Measurements from ENCODE around the gene AP1S2. TPM values are rescaled to one million over a fixed set of nuclear protein-coding genes. Genes with fewer than 3 reads are reported as not detected.

AP1S2 gene
- total RNA-seq, 1 experiment from 2014 or later, result 18.6 TPM

GRCh38 chrX:15866147-15866546 is 11.5 kb upstream of the AP1S2 start:
- Histone ChIP-seq H3K9me3 (no peaks in the 10 kb centered on the region), H3K36me3 (ENCODE audit: control insufficient read depth, insufficient read depth, low read length) (no peaks in the 10 kb centered on the region), H3K27me3 (replicated peaks; ENCODE audit: control insufficient read depth, insufficient read depth, low read length) (no peaks in the 10 kb centered on the region), H3K4me1 (no peaks in the 10 kb centered on the region), H3K4me3 (ENCODE audit: low read depth, low read length) (no peak overlapping the region)
- Mint-ChIP-seq H3K9me3 (ENCODE audit: unreplicated experiment) (no peaks in the 10 kb centered on the region), H3K27ac (ENCODE audit: unreplicated experiment) (no peak overlapping the region), H3K27me3 (ENCODE audit: insufficient read depth, unreplicated experiment) (peaks cover under 1% of the 10 kb centered on the region), H3K36me3 (ENCODE audit: insufficient read depth, unreplicated experiment) (no peaks in the 10 kb centered on the region), H3K4me1 (ENCODE audit: low read depth, unreplicated experiment) (no peaks in the 10 kb centered on the region), H3K4me3 (ENCODE audit: unreplicated experiment) (no peak overlapping the region)
- ChIA-PET CTCF (no interaction called here), POLR2A (no interaction called here)
- TF ChIP-seq, protein P1, sequence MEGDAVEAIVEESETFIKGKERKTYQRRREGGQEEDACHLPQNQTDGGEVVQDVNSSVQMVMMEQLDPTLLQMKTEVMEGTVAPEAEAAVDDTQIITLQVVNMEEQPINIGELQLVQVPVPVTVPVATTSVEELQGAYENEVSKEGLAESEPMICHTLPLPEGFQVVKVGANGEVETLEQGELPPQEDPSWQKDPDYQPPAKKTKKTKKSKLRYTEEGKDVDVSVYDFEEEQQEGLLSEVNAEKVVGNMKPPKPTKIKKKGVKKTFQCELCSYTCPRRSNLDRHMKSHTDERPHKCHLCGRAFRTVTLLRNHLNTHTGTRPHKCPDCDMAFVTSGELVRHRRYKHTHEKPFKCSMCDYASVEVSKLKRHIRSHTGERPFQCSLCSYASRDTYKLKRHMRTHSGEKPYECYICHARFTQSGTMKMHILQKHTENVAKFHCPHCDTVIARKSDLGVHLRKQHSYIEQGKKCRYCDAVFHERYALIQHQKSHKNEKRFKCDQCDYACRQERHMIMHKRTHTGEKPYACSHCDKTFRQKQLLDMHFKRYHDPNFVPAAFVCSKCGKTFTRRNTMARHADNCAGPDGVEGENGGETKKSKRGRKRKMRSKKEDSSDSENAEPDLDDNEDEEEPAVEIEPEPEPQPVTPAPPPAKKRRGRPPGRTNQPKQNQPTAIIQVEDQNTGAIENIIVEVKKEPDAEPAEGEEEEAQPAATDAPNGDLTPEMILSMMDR (IDR thresholded peaks at IDR 0.05; ENCODE audit: insufficient read depth in 1 of 2, low read depth in 1 of 2, low read length in 1 of 2, severe bottlenecking in 1 of 2, unreplicated experiment in 1 of 2), result no peak
- no TSS peak for BruUV-seq (replicated peaks)
- DNase-seq, result no peak
- intact Hi-C loops (cut with micrococcal nuclease; ENCODE audit: unreplicated experiment), result no loop called here

- no peak for DNase-seq
- no TSS peak for BruUV-seq (replicated peaks)
- Histone ChIP-seq H3K4me3 (ENCODE audit: low read depth, low read length) (no peak overlapping the region), H3K36me3 (ENCODE audit: control insufficient read depth, insufficient read depth, low read length) (no peaks in the 10 kb centered on the region), H3K4me1 (no peaks in the 10 kb centered on the region), H3K27me3 (replicated peaks; ENCODE audit: control insufficient read depth, insufficient read depth, low read length) (no peaks in the 10 kb centered on the region), H3K9me3 (no peaks in the 10 kb centered on the region)
- Mint-ChIP-seq H3K9me3 (ENCODE audit: unreplicated experiment) (no peaks in the 10 kb centered on the region), H3K36me3 (ENCODE audit: insufficient read depth, unreplicated experiment) (no peaks in the 10 kb centered on the region), H3K4me3 (ENCODE audit: unreplicated experiment) (no peak overlapping the region), H3K4me1 (ENCODE audit: low read depth, unreplicated experiment) (no peaks in the 10 kb centered on the region), H3K27me3 (ENCODE audit: insufficient read depth, unreplicated experiment) (no peaks in the 10 kb centered on the region), H3K27ac (ENCODE audit: unreplicated experiment) (no peak overlapping the region)
- CTCF ChIA-PET, result no interaction called here
- intact Hi-C loops (cut with micrococcal nuclease; ENCODE audit: unreplicated experiment), result no loop called here
- POLR2A ChIA-PET, result no interaction called here
- TF ChIP-seq, protein P1 (IDR thresholded peaks at IDR 0.05; ENCODE audit: insufficient read depth in 1 of 2, low read depth in 1 of 2, low read length in 1 of 2, severe bottlenecking in 1 of 2, unreplicated experiment in 1 of 2), result no peak
Measured at GRCh38 chrX:15864629-15865028, 10.0 kb upstream of the AP1S2 start.

DNA sequence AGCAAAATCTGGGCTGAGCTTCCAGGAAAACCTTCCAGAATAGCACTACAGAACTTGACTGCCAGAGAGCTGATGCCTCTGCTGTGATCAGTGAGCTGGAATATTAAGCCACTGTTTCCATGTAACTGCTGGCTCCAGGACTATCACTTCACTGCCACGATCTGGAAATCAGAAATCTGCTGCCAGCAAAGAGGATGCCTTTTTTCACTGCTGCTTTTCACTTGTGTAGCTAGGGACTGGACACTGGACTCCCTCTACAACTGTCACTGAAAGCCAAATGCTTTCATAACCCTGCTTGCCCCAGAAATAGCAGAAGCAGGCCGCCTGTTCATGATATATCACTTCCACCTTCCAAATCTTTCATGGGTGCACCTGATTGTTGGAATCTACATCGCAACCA is 9.4 kb upstream of the AP1S2 start:
- Histone ChIP-seq H3K4me3 (ENCODE audit: low read depth, low read length) (no peak overlapping the region), H3K36me3 (ENCODE audit: control insufficient read depth, insufficient read depth, low read length) (no peaks in the 10 kb centered on the region), H3K9me3 (no peaks in the 10 kb centered on the region), H3K4me1 (no peaks in the 10 kb centered on the region), H3K27me3 (replicated peaks; ENCODE audit: control insufficient read depth, insufficient read depth, low read length) (no peaks in the 10 kb centered on the region)
- intact Hi-C loops (cut with micrococcal nuclease; ENCODE audit: unreplicated experiment), result no loop called here
- Mint-ChIP-seq H3K27ac (ENCODE audit: unreplicated experiment) (no peak overlapping the region), H3K4me1 (ENCODE audit: low read depth, unreplicated experiment) (no peaks in the 10 kb centered on the region), H3K36me3 (ENCODE audit: insufficient read depth, unreplicated experiment) (no peaks in the 10 kb centered on the region), H3K27me3 (ENCODE audit: insufficient read depth, unreplicated experiment) (no peaks in the 10 kb centered on the region), H3K4me3 (ENCODE audit: unreplicated experiment) (no peak overlapping the region), H3K9me3 (ENCODE audit: unreplicated experiment) (no peaks in the 10 kb centered on the region)
- ChIA-PET POLR2A (no interaction called here), CTCF (no interaction called here)
- TF ChIP-seq, protein P1 (IDR thresholded peaks at IDR 0.05; ENCODE audit: insufficient read depth in 1 of 2, low read depth in 1 of 2, low read length in 1 of 2, severe bottlenecking in 1 of 2, unreplicated experiment in 1 of 2), result no peak
- no TSS peak for BruUV-seq (replicated peaks)
- DNase-seq, result no peak

All from Caco-2 (cell line).